GM12865 (cell line): ENCODE results near the gene NPM1.

Source experiments
- DNase-seq: peaks from one replicate; pipeline ENCODE4 v3.0.0; 2010; ENCODE audit warnings: low read depth
- H3K4me3 ChIP-seq: 2 replicates; pipeline ENCODE4 v1.5.1; 2011; ENCODE audit warnings: mild to moderate bottlenecking, low read depth, low read length, control low read depth
- TF ChIP-seq, protein P1 (sequence below): IDR thresholded peaks from 2 replicates; pipeline ENCODE4 v1.5.1; 2011; ENCODE audit warnings: low read length, control low read depth, low read depth, inconsistent platforms; ENCODE audit not compliant: insufficient read depth; ENCODE audit errors: missing control alignments

NPM1 gene

DNA sequence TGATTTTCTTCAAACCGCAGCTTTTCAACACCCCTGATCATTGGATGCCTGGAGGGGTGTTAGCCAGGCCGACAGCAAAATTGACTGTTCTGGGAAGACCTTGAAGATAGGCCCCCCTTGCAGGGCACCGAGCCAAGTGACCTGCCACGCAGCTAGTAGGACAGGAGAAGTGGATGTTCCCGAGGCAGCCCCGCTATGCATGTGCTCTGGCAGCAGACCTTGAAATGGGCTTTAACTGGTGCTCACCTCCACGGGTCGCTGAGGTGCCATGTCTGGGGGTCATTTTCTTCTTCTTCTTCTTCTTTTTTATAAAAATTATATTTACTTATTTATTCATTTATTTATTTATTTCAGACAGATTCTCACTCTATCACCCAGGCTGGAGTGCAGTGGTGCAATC lies 44.4 kb downstream of the NPM1 start:
- no peak overlapping the region for H3K4me3 ChIP-seq
- DNase-seq = no peak
- TF ChIP-seq, protein P1, sequence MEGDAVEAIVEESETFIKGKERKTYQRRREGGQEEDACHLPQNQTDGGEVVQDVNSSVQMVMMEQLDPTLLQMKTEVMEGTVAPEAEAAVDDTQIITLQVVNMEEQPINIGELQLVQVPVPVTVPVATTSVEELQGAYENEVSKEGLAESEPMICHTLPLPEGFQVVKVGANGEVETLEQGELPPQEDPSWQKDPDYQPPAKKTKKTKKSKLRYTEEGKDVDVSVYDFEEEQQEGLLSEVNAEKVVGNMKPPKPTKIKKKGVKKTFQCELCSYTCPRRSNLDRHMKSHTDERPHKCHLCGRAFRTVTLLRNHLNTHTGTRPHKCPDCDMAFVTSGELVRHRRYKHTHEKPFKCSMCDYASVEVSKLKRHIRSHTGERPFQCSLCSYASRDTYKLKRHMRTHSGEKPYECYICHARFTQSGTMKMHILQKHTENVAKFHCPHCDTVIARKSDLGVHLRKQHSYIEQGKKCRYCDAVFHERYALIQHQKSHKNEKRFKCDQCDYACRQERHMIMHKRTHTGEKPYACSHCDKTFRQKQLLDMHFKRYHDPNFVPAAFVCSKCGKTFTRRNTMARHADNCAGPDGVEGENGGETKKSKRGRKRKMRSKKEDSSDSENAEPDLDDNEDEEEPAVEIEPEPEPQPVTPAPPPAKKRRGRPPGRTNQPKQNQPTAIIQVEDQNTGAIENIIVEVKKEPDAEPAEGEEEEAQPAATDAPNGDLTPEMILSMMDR = no peak

DNA sequence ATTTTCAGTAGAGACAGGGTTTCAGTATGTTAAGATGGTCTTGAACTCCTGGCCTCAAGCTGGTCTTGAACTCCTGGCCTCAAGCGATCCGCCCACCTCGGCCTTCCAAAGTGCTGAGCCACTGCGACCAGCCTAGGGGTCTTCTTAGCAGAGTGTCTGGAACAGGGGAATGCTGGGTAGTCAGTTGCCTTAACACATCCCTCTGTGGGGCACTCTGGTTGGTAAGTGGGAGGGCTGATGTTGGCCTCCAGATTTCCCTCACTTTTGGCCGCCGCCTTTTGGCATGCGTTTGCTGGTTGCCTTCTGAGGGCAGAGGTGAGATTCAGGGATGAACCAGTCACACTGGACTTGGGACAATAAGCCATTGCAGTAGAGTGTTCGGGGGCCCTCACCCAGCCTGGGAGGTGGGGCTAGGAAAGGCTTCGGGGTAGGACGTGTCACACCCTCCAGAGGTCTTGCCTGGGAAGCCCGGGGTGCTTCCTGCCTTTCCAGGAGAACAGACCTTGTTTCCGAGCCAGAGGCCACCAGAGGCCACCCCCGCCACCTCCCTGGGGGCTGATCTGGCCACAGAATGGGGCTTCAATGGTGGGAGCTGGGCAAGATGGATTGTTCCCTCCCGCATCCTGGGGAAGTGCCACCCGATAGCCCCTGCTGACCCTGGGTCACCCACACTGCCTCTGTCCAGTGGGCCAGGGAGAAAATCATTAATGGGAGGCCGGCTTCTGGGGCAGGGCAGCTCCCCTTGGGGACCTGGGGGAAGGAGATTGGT lies 45.1 kb downstream of the NPM1 start:
- TF ChIP-seq, protein P1 = no peak
- no peak overlapping the region for H3K4me3 ChIP-seq
- DNase-seq = no peak

DNA sequence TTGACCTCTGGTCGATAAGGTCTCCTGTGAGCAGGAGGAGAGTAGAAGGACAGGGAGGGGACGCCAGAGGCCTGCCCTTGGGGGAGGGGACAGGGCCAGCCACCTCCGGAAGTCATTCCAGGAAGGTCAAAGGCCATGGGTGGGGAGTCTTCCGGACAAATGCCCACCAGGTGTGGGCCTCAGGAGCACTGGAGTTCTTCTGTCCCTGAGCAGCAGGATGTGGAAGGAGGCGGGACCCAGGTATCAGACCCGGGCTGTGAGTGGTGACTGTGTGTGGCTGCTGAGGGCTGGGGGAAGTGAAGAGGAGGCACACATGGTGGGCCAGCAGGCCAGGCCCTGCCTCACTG lies 45.7 kb downstream of the NPM1 start:
- TF ChIP-seq, protein P1 = no peak
- H3K4me3 ChIP-seq = no peak overlapping the region
- DNase-seq = no peak

DNA sequence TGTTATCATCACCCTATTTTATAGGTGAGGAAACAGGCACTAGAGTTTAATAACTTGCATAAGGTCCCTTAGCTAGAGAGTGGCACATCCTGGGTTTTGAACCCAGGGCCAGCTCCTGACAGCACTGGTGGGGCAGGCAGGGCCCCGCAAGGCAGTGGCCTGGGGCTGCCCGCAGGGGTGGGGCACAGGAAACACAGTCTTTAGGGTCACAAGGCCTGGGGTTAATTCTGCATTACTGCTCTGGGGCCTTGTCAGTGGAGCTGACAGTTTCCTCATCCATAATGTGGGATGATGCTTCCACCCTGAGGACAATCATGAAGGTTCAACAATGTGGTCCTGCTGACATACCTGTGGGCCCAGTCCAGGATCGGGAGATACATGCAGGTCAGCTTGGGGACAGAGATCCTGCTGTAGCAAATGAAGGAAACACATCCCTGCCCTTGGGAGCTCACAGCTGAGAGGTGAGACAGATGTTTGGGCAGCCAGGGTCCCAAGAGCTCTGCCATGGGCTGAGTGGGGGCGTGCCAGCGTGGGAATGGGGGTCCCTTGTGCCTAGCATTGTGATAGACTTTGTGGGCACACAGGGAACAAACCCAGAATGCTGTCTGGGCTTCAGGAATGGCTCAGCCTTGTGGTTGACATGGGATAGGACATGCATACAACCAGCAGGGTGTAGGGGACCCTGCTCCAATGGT lies 46.5 kb downstream of the NPM1 start:
- TF ChIP-seq, protein P1 = no peak
- H3K4me3 ChIP-seq = no peak overlapping the region
- DNase-seq = no peak

DNA sequence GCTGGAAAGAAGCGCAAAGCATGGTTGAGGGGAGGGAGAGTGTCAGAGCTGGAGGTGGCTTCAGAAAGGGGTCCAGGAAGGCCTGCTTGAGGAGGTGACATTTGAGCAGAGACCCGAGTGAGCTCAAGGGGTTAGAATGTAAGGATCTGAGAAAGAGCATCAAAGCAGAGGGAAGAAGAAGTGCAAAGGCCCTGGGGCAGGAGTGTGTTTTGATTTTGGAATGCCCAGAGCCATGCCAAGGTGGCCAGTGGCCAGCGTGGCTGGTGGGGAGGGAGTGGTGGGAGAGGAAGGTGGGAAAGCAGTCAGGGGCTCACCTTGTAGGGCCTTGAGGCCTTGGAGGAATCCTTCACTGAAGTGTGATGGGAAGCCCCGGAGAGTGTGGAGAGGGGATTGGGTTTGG lies 47.2 kb downstream of the NPM1 start:
- no peak for DNase-seq
- H3K4me3 ChIP-seq = no peak overlapping the region
- TF ChIP-seq, protein P1 = no peak

DNA sequence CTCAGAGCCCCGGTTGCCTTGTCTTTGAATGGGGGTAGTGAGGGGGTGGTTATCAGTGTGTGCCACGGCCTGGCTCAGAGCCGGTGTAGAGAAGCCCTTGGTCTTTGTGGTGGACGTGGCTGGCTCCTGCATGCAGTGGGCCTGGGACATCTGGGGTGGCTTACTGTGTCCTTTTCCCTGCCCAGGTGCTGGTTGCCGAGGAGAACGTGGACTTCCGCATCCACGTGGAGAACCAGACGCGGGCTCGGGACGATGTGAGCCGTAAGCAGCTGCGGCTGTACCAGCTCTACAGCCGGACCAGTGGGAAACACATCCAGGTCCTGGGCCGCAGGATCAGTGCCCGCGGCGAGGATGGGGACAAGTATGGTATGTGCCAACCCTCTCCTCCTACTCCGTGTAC lies 48.3 kb downstream of the NPM1 start:
- TF ChIP-seq, protein P1 = no peak
- no peak for DNase-seq
- no peak overlapping the region for H3K4me3 ChIP-seq
